Endothelial cell of umbilical vein (primary cell): ENCODE data around the gene TWIST2. TPM values are rescaled to one million over a fixed set of nuclear protein-coding genes. Genes with fewer than 3 reads are reported as not detected.

Experiments used
- BruUV-seq: library from RNA; stranded (reverse); fragments of 400-500 nt; replicated peaks from 2 replicates; lab custom pipeline; 2021; lab: Mats Ljungman, UMichigan
- CTCF ChIA-PET: fragments of 300-600, 350-600 bp; sonication (Branson Sonifier 250); formaldehyde crosslinking; loops from one replicate; lab custom pipeline; 2021; ENCODE audit warnings: antibody characterized with exemption, inconsistent platforms; lab: Charles Lee
- POLR2A ChIA-PET: fragments of 300-600, 350-600 bp; sonication (Branson Sonifier 250); formaldehyde crosslinking; loops from one replicate; lab custom pipeline; 2021; ENCODE audit warnings: antibody characterized with exemption, inconsistent platforms; lab: Charles Lee
- DNase-seq: peaks from one replicate; pipeline ENCODE4 v3.0.0-alpha.2; 2011; ENCODE audit warnings: low read depth, low spot score
- FAIRE-seq: peaks from 2 replicates; lab custom pipeline; 2011; peaks lifted over from hg19 to GRCh38; lab: Jason Lieb, UNC
- H2AFZ ChIP-seq: 2 replicates; pipeline ENCODE4 v1.6.0; 2012; ENCODE audit warnings: low read depth, low read length, control low read depth, inconsistent platforms
- H3K27ac ChIP-seq: 2 replicates; pipeline ENCODE4 v1.5.1; 2011; ENCODE audit warnings: low read depth, mild to moderate bottlenecking, control low read depth, low read length, moderate library complexity; ENCODE audit not compliant: insufficient read depth
- H3K27me3 ChIP-seq, 2 experiments: 2 replicates each; pipeline versions ENCODE4 v1.6.0 to v1.6.1; 2011; ENCODE audit warnings: low read length in 2 of 2, mixed read lengths in 1 of 2; ENCODE audit not compliant: control insufficient read depth in 2 of 2, insufficient read depth in 2 of 2
- H3K36me3 ChIP-seq, 2 experiments: 2 replicates in 1 of 2; 3 replicates in 1 of 2; pipeline ENCODE4 v1.5.1; 2011; ENCODE audit warnings: low read length in 2 of 2, mild to moderate bottlenecking in 1 of 2, moderate library complexity in 1 of 2; ENCODE audit not compliant: control insufficient read depth in 2 of 2, insufficient read depth in 2 of 2; ENCODE audit errors: extremely low read depth in 1 of 2
- H3K4me1 ChIP-seq: 3 replicates; pipeline ENCODE4 v1.5.1; 2011; ENCODE audit warnings: mild to moderate bottlenecking, low read length; ENCODE audit not compliant: control insufficient read depth, insufficient read depth; ENCODE audit errors: extremely low read depth
- H3K4me2 ChIP-seq: 2 replicates; pipeline ENCODE4 v1.6.1; 2011; ENCODE audit warnings: low read length, control low read depth, mixed read lengths; ENCODE audit not compliant: insufficient read depth
- H3K4me3 ChIP-seq, 3 experiments: fragments of 200-600 bp in 1 of 3; sonication (generic), shearing (Covaris generic) in 1 of 3; replicated peaks in 1 of 3; 2 replicates each; pipeline ENCODE4 v1.5.1; 2011 to 2016; ENCODE audit warnings: control low read depth in 3 of 3, low read length in 3 of 3, mild to moderate bottlenecking in 2 of 3, inconsistent platforms in 1 of 3, low read depth in 1 of 3, moderate library complexity in 1 of 3; ENCODE audit not compliant: insufficient read depth in 1 of 3
- H3K79me2 ChIP-seq: 2 replicates; pipeline ENCODE4 v1.6.0; 2012; ENCODE audit warnings: low read length, inconsistent platforms; ENCODE audit not compliant: control insufficient read depth, insufficient read depth
- H3K9ac ChIP-seq: replicated peaks from 2 replicates; pipeline ENCODE3; 2011; ENCODE audit warnings: low read length, control low read depth; ENCODE audit not compliant: insufficient read depth; ENCODE audit errors: extremely low read depth
- H3K9me1 ChIP-seq: replicated peaks from 3 replicates; pipeline ENCODE4 v1.6.0; 2011; ENCODE audit warnings: mild to moderate bottlenecking, low read length; ENCODE audit not compliant: control insufficient read depth, insufficient read depth; ENCODE audit errors: extremely low read depth
- H3K9me3 ChIP-seq: replicated peaks from 2 replicates; pipeline ENCODE4 v1.5.1; 2012; ENCODE audit warnings: low read length, inconsistent platforms; ENCODE audit not compliant: control insufficient read depth, insufficient read depth
- H4K20me1 ChIP-seq: replicated peaks from 2 replicates; pipeline ENCODE3; 2011; ENCODE audit warnings: mild to moderate bottlenecking, low read length; ENCODE audit not compliant: control insufficient read depth, insufficient read depth; ENCODE audit errors: extremely low read depth
- CTCF ChIP-seq, 2 donors: IDR thresholded peaks; 1 replicate in 1 of 2; 2 replicates in 1 of 2; pipeline ENCODE4 v1.5.1; 2011; ENCODE audit warnings: low read length in 2 of 2, mild to moderate bottlenecking in 2 of 2, moderate library complexity in 2 of 2, control low read depth in 1 of 2, inconsistent platforms in 1 of 2, low read depth in 1 of 2; ENCODE audit not compliant: insufficient read depth in 1 of 2; ENCODE audit errors: extremely low read depth in 1 of 2
- EZH2 ChIP-seq: IDR thresholded peaks from 2 replicates; pipeline ENCODE4 v1.6.1; 2012; ENCODE audit warnings: borderline replicate concordance, low read depth, mild to moderate bottlenecking, moderate library complexity, low read length, inconsistent platforms; ENCODE audit not compliant: severe bottlenecking
- FOS ChIP-seq: IDR thresholded peaks from 2 replicates; pipeline ENCODE4 v1.6.1; 2011; ENCODE audit warnings: mild to moderate bottlenecking, low read length, moderate library complexity, borderline replicate concordance; ENCODE audit not compliant: insufficient read depth
- GATA2 ChIP-seq: IDR thresholded peaks from 2 replicates; pipeline ENCODE4 v1.7.0; 2011; ENCODE audit warnings: low read depth, mild to moderate bottlenecking, moderate library complexity, mixed read lengths, low read length; ENCODE audit not compliant: insufficient read length, insufficient read depth
- JUN ChIP-seq: IDR thresholded peaks from 2 replicates; pipeline ENCODE4 v1.6.1; 2011; ENCODE audit warnings: borderline replicate concordance, low read depth; ENCODE audit not compliant: insufficient read length, insufficient read depth
- MAX ChIP-seq: IDR thresholded peaks from 2 replicates; pipeline ENCODE4 v1.6.1; 2011; ENCODE audit not compliant: insufficient read depth, insufficient read length
- MYC ChIP-seq: IDR thresholded peaks from one replicate; pipeline ENCODE4 v1.6.1; 2011; ENCODE audit warnings: mild to moderate bottlenecking, low read depth, low read length
- POLR2A ChIP-seq: IDR thresholded peaks from 2 replicates; pipeline ENCODE4 v1.6.1; 2012; ENCODE audit warnings: low read depth, mild to moderate bottlenecking, control low read depth, low read length
- POLR2AphosphoS5 ChIP-seq: IDR thresholded peaks from 2 replicates; pipeline ENCODE4 v1.6.1; 2012; ENCODE audit warnings: low read depth, mild to moderate bottlenecking, control low read depth, low read length, moderate library complexity; ENCODE audit not compliant: insufficient read depth
- dilution Hi-C: fragments of 300-500 bp; cut with MboI; formaldehyde crosslinking; loops from one replicate; pipeline ENCODE4 v1.15.0; 2019; ENCODE audit warnings: low sequenced_read_pairs; ENCODE audit not compliant: extremely low pct_ligation_motif_present
- intact Hi-C: fragments of 100-400 bp; cut with micrococcal nuclease; formaldehyde crosslinking; loops from one replicate; pipeline ENCODE4 v1.10.0; 2022
- polyA plus RNA-seq, 4 experiments: library from polyadenylated mRNA; depleted of rRNA in 3 of 4; stranded (reverse) in 3 of 4; unstranded in 1 of 4; fragments of >200 nt; gene quantifications; 2 replicates each; pipeline versions ENCODE4 v1.2.1 to v1.2.3, GENCODE V29; 2011 to 2012; ENCODE audit warnings: missing spikeins in 1 of 4
- total RNA-seq: library from RNA; stranded (reverse); gene quantifications from 2 replicates; pipeline ENCODE4 v1.2.3, GENCODE V29; 2021

Gene TWIST2
- total and polyA plus RNA-seq, 2 donors (not counting 3 experiments of a cell fraction or from before 2014, with no cell fraction given) = 2.3 to 3.4 TPM

GRCh38 chr2:238938401-238939055 lies 90.6 kb downstream of the TWIST2 start:
- no TSS peak for BruUV-seq
- DNase-seq = no peak
- Histone ChIP-seq H3K36me3 (no peaks in the 10 kb centered on the region), H3K27me3 (no peaks in the 10 kb centered on the region), H2AFZ (no peak overlapping the region), H3K4me1 (no peaks in the 10 kb centered on the region), H3K79me2 (no peaks in the 10 kb centered on the region), H3K9me1 (no peaks in the 10 kb centered on the region), H3K4me2 (no peak overlapping the region), H3K27ac (no peak overlapping the region), H4K20me1 (no peaks in the 10 kb centered on the region), H3K9ac (no peak overlapping the region), H3K9me3 (no peaks in the 10 kb centered on the region), H3K4me3 (no peak overlapping the region)
- CTCF ChIA-PET = no interaction called here
- POLR2A ChIA-PET = no interaction called here
- intact Hi-C loops = no loop called here
- dilution Hi-C loops = no loop called here
- TF ChIP-seq POLR2A (no peak), MAX (no peak), FOS (no peak), GATA2 (no peak), JUN (no peak)
- no peak for FAIRE-seq

GRCh38 chr2:238939074-238939473 lies 91.2 kb downstream of the TWIST2 start:
- H3K4me3 ChIP-seq = no peak overlapping the region
- ChIA-PET CTCF (no interaction called here), POLR2A (no interaction called here)
- H3K36me3 ChIP-seq = no peaks in the 10 kb centered on the region
- no peaks in the 10 kb centered on the region for H3K9me3 ChIP-seq
- no peak overlapping the region for H3K9ac ChIP-seq
- H3K79me2 ChIP-seq = no peaks in the 10 kb centered on the region
- DNase-seq (no peak), FAIRE-seq (no peak)
- H3K4me2 ChIP-seq = no peak overlapping the region
- TF ChIP-seq POLR2A (no peak), GATA2 (no peak), MYC (no peak), POLR2AphosphoS5 (no peak), EZH2 (no peak), CTCF (IDR thresholded peaks at IDR 0.05; ENCODE audit: extremely low read depth in 1 of 2, insufficient read depth in 1 of 2, low read depth in 1 of 2, low read length in 2 of 2) (no peak), MAX (no peak), JUN (no peak), FOS (no peak)
- no peak overlapping the region for H3K27ac ChIP-seq
- no peaks in the 10 kb centered on the region for H3K27me3 ChIP-seq
- dilution Hi-C loops = no loop called here
- H4K20me1 ChIP-seq = no peaks in the 10 kb centered on the region
- BruUV-seq = no TSS peak
- intact Hi-C loops = no loop called here
- H2AFZ ChIP-seq = no peak overlapping the region
- H3K9me1 ChIP-seq = no peaks in the 10 kb centered on the region
- H3K4me1 ChIP-seq = no peaks in the 10 kb centered on the region
